A549 (cell line): ENCODE results near the gene TTC5. TPM values are rescaled to one million over a fixed set of nuclear protein-coding genes. Genes with fewer than 3 reads are reported as not detected.

Experiments used
- ATAC-seq, 2 experiments: fragments of 200-7000 bp in 1 of 2; fragments of >200 bp in 1 of 2; cut with Nextera tagmentation in 1 of 2; cut with Tn5 transposase in 1 of 2; 3 replicates each; pipeline versions ENCODE4 v1.8.0 to v1.9.1; 2018 to 2020; ENCODE audit warnings: mild to moderate bottlenecking in 1 of 2, moderate library complexity in 1 of 2
- CTCF ChIA-PET: fragments of 300-600 bp; sonication (Branson Sonifier 250); formaldehyde crosslinking; extraction: SDS; loops from one replicate; lab custom pipeline; 2021; ENCODE audit warnings: antibody characterized with exemption, inconsistent platforms; lab: Yijun Ruan, JAX
- POLR2A ChIA-PET: fragments of 350-600 bp; formaldehyde crosslinking; extraction: SDS; loops from one replicate; lab custom pipeline; 2021; ENCODE audit warnings: antibody characterized with exemption, inconsistent platforms; lab: Yijun Ruan, JAX
- DNase-seq, 2 experiments: peaks; one replicate each; pipeline versions ENCODE4 v3.0.0 to v3.0.0-alpha.2; 2011 to 2016; ENCODE audit warnings: low read depth in 1 of 2, low spot score in 1 of 2
- FAIRE-seq: peaks from 2 replicates; lab custom pipeline; 2011; peaks lifted over from hg19 to GRCh38; lab: Jason Lieb, UNC
- H3K27ac ChIP-seq, 2 experiments: fragments of >200 bp; sonication (Bioruptor Twin); formaldehyde crosslinking; 3 replicates each; pipeline ENCODE4 v1.5.1; 2016 to 2017
- H3K4me1 ChIP-seq: fragments of >200 bp; sonication (Bioruptor Twin); formaldehyde crosslinking; 3 replicates; pipeline ENCODE4 v1.6.1; 2016
- H3K4me2 ChIP-seq: fragments of >200 bp; sonication (Bioruptor Twin); formaldehyde crosslinking; 3 replicates; pipeline ENCODE4 v1.6.1; 2016
- H3K4me3 ChIP-seq: fragments of >200 bp; sonication (Bioruptor Twin); formaldehyde crosslinking; 3 replicates; pipeline ENCODE4 v1.5.1; 2016
- H3K9me3 ChIP-seq: fragments of >200 bp; sonication (Bioruptor Twin); formaldehyde crosslinking; 3 replicates; pipeline ENCODE4 v1.6.1; 2016
- BHLHE40 ChIP-seq: IDR thresholded peaks from 2 replicates; pipeline ENCODE4 v1.6.1; 2012; ENCODE audit warnings: low read depth, low read length, inconsistent platforms
- CBX2 ChIP-seq: fragments of 200-600 bp; sonication (generic); IDR thresholded peaks from 2 replicates; pipeline ENCODE4 v1.6.1; 2016; ENCODE audit warnings: low read depth, mild to moderate bottlenecking, borderline replicate concordance
- CHD2 ChIP-seq: fragments of 150-350 bp; IDR thresholded peaks from 2 replicates; pipeline ENCODE4 v1.6.1; 2014; ENCODE audit warnings: low read length; ENCODE audit not compliant: partially characterized antibody
- CHD4 ChIP-seq: fragments of 200-600 bp; sonication (generic); IDR thresholded peaks from 2 replicates; pipeline ENCODE4 v1.6.1; 2016; ENCODE audit warnings: antibody characterized with exemption, mild to moderate bottlenecking, borderline replicate concordance
- ESRRA ChIP-seq: fragments of 150-350 bp; IDR thresholded peaks from 2 replicates; pipeline ENCODE4 v1.6.1; 2014; ENCODE audit warnings: mild to moderate bottlenecking, low read length, borderline replicate concordance
- FOXS1 ChIP-seq: fragments of 250-450 bp; sonication (Bioruptor Pico); IDR thresholded peaks from 2 replicates; pipeline ENCODE4 v1.5.0; 2020; ENCODE audit warnings: mild to moderate bottlenecking, moderate library complexity
- GATA3 ChIP-seq: IDR thresholded peaks from 2 replicates; pipeline ENCODE4 v1.6.1; 2012; ENCODE audit warnings: borderline replicate concordance
- HEYL ChIP-seq: fragments of 250-450 bp; sonication (Bioruptor Pico); IDR thresholded peaks from 2 replicates; pipeline ENCODE4 v1.8.0; 2021; ENCODE audit warnings: mild to moderate bottlenecking, moderate library complexity
- HOXA7 ChIP-seq: fragments of 250-450 bp; sonication (Bioruptor Pico); IDR thresholded peaks from 2 replicates; pipeline ENCODE4 v1.5.0; 2020; ENCODE audit warnings: mild to moderate bottlenecking, moderate library complexity
- MYC ChIP-seq: IDR thresholded peaks from 2 replicates; pipeline ENCODE4 v1.6.1; 2012; ENCODE audit warnings: mild to moderate bottlenecking, inconsistent platforms, low read length, improper control_type of control experiment, borderline replicate concordance
- PHF8 ChIP-seq: fragments of 200-600 bp; sonication (generic); IDR thresholded peaks from 2 replicates; pipeline ENCODE4 v1.6.1; 2016; ENCODE audit warnings: low read depth, mild to moderate bottlenecking, antibody characterized with exemption, moderate library complexity, borderline replicate concordance
- POLR2A ChIP-seq: IDR thresholded peaks from 2 replicates; pipeline ENCODE4 v1.6.1; 2012; ENCODE audit warnings: mild to moderate bottlenecking, low read length
- RAD21 ChIP-seq, 2 experiments: fragments of >200 bp in 1 of 2; sonication (Bioruptor Twin) in 1 of 2; formaldehyde crosslinking in 1 of 2; IDR thresholded peaks in 1 of 2; conservative IDR thresholded peaks in 1 of 2; 2 replicates in 1 of 2; 3 replicates in 1 of 2; pipeline ENCODE4 v1.6.1; 2012 to 2018; ENCODE audit warnings: inconsistent platforms in 1 of 2
- RARB ChIP-seq: fragments of 250-450 bp; sonication (Bioruptor Pico); IDR thresholded peaks from 2 replicates; pipeline ENCODE4 v1.8.0; 2021; ENCODE audit warnings: mild to moderate bottlenecking, moderate library complexity
- SMC3 ChIP-seq: fragments of >200 bp; sonication (Bioruptor Twin); formaldehyde crosslinking; IDR thresholded peaks from 3 replicates; pipeline ENCODE4 v1.6.1; 2018; ENCODE audit warnings: inconsistent platforms
- ZSCAN20 ChIP-seq: fragments of 250-450 bp; sonication (Bioruptor Pico); IDR thresholded peaks from 2 replicates; pipeline ENCODE4 v1.8.0; 2022; ENCODE audit warnings: mild to moderate bottlenecking, moderate library complexity
- WGBS: methylation state at CpG from one replicate; pipeline ENCODE4 v1.1.6; 2017; ENCODE audit errors: missing lambda C conversion rate; 5-methylcytosine and 5-hydroxymethylcytosine counted together
- polyA plus RNA-seq, 4 experiments: library from polyadenylated mRNA; depleted of rRNA in 3 of 4; stranded (reverse); fragments of >200 nt; fragmentation: RNase III in 1 of 4; extraction: RNeasy Plus Mini Kit Qiagen cat#74134 plus additional on column Dnase treatment in 1 of 4; gene quantifications; 2 replicates in 3 of 4; 3 replicates in 1 of 4; pipeline ENCODE4 v1.2.3, GENCODE V29; 2011 to 2017
- TF ChIP-seq, protein P1 (sequence below): fragments of >200 bp; sonication (Bioruptor Twin); formaldehyde crosslinking; IDR thresholded peaks from 3 replicates; pipeline ENCODE4 v1.5.1; 2016
- TF ChIP-seq, protein P2 (sequence below): fragments of 150-350 bp; IDR thresholded peaks from 2 replicates; pipeline ENCODE4 v1.6.1; 2014; ENCODE audit warnings: low read depth, mild to moderate bottlenecking, low read length
- TF ChIP-seq, protein P3 (sequence below): fragments of >200 bp; sonication (Bioruptor Twin); formaldehyde crosslinking; IDR thresholded peaks from 2 replicates; pipeline ENCODE4 v1.6.1; 2016
- TF ChIP-seq, protein P4 (sequence below): fragments of >200 bp; sonication (Bioruptor Twin); formaldehyde crosslinking; IDR thresholded peaks from 3 replicates; pipeline ENCODE4 v1.6.1; 2016
- TF ChIP-seq, protein P5 (sequence below): fragments of 250-450 bp; sonication (Bioruptor Pico); IDR thresholded peaks from 2 replicates; pipeline ENCODE4 v1.5.0; 2021; ENCODE audit warnings: mild to moderate bottlenecking, moderate library complexity, borderline replicate concordance

TTC5 gene
- polyA plus RNA-seq, 2 of the 4 experiments (the other 2 are of a cell fraction), result 30.2 to 31.2 TPM

DNA sequence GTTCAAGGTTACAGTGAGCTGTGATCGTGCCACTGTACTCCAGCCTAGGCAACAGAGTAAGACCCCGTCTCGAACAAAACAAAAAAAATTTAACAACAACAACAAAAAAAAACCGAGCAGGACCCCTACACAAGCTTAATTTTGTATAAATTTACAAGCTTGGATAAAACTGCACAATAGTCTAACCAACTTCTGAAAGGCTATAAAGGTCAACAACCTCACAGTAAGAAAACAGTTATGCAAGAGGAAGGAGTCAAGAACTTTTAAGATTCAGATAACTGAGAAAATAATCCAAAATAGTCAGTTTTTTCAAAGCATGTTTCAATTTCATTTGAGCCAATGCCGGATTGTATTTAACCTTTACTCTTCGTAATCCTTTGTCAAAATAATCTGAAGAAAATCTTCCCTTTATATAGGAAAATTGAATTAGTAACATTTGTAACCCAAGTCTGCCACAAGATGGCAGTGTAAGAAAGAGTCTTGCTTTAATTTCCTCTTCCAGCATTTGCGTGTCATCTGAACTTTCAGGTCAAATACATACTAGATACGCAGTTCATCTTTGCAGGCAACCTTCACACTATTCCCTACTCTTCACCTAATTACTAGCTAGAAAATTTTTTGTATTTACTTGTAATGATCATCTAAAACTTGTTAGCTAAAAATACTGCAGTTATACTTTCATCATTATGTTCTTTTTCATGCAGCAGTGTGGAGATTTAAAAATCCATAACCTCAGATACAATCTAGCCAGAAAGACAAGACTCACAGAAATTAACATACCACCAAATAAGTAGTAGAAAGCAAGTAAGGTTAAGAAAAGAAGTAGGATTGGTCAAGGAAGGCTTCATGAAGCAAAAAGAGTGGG is 21.5 kb upstream of the TTC5 start:
- TF ChIP-seq, protein P1, sequence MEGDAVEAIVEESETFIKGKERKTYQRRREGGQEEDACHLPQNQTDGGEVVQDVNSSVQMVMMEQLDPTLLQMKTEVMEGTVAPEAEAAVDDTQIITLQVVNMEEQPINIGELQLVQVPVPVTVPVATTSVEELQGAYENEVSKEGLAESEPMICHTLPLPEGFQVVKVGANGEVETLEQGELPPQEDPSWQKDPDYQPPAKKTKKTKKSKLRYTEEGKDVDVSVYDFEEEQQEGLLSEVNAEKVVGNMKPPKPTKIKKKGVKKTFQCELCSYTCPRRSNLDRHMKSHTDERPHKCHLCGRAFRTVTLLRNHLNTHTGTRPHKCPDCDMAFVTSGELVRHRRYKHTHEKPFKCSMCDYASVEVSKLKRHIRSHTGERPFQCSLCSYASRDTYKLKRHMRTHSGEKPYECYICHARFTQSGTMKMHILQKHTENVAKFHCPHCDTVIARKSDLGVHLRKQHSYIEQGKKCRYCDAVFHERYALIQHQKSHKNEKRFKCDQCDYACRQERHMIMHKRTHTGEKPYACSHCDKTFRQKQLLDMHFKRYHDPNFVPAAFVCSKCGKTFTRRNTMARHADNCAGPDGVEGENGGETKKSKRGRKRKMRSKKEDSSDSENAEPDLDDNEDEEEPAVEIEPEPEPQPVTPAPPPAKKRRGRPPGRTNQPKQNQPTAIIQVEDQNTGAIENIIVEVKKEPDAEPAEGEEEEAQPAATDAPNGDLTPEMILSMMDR, result peak; percentile 86
- TF ChIP-seq, protein P2, sequence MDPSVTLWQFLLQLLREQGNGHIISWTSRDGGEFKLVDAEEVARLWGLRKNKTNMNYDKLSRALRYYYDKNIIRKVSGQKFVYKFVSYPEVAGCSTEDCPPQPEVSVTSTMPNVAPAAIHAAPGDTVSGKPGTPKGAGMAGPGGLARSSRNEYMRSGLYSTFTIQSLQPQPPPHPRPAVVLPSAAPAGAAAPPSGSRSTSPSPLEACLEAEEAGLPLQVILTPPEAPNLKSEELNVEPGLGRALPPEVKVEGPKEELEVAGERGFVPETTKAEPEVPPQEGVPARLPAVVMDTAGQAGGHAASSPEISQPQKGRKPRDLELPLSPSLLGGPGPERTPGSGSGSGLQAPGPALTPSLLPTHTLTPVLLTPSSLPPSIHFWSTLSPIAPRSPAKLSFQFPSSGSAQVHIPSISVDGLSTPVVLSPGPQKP, result no peak
- TF ChIP-seq ESRRA, result no peak
- no peak for TF ChIP-seq HEYL (CRISPR knock-in tag)
- no peak for TF ChIP-seq HOXA7 (CRISPR knock-in tag)
- no peak for TF ChIP-seq RARB (CRISPR knock-in tag)
- TF ChIP-seq PHF8, result no peak
- TF ChIP-seq, protein P3, sequence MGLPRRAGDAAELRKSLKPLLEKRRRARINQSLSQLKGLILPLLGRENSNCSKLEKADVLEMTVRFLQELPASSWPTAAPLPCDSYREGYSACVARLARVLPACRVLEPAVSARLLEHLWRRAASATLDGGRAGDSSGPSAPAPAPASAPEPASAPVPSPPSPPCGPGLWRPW, result no peak
- TF ChIP-seq CBX2, result no peak
- TF ChIP-seq POLR2A, result no peak
- peak; percentile 52; the same call in 2 of the 3 replicates for TF ChIP-seq SMC3
- no peak for TF ChIP-seq BHLHE40
- no peak for TF ChIP-seq CHD2
- TF ChIP-seq, protein P4, sequence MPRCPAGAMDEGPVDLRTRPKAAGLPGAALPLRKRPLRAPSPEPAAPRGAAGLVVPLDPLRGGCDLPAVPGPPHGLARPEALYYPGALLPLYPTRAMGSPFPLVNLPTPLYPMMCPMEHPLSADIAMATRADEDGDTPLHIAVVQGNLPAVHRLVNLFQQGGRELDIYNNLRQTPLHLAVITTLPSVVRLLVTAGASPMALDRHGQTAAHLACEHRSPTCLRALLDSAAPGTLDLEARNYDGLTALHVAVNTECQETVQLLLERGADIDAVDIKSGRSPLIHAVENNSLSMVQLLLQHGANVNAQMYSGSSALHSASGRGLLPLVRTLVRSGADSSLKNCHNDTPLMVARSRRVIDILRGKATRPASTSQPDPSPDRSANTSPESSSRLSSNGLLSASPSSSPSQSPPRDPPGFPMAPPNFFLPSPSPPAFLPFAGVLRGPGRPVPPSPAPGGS, result no peak
- TF ChIP-seq ZSCAN20 (CRISPR knock-in tag), result no peak
- TF ChIP-seq GATA3, result no peak
- peak; percentile 66 to 73 for TF ChIP-seq RAD21 (conservative IDR thresholded peaks at IDR 0.05 in 1 of 2, IDR thresholded peaks at IDR 0.05 in 1 of 2)
- TF ChIP-seq FOXS1, result no peak
- TF ChIP-seq, protein P5, sequence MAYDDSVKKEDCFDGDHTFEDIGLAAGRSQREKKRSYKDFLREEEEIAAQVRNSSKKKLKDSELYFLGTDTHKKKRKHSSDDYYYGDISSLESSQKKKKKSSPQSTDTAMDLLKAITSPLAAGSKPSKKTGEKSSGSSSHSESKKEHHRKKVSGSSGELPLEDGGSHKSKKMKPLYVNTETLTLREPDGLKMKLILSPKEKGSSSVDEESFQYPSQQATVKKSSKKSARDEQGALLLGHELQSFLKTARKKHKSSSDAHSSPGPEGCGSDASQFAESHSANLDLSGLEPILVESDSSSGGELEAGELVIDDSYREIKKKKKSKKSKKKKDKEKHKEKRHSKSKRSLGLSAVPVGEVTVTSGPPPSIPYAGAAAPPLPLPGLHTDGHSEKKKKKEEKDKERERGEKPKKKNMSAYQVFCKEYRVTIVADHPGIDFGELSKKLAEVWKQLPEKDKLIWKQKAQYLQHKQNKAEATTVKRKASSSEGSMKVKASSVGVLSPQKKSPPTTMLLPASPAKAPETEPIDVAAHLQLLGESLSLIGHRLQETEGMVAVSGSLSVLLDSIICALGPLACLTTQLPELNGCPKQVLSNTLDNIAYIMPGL (CRISPR knock-in tag), result no peak
- TF ChIP-seq MYC, result no peak
- no peak for TF ChIP-seq CHD4
- TF ChIP-seq, all 56 proteins: peak for 3
- no peaks in the 10 kb centered on the region for H3K9me3 ChIP-seq
- FAIRE-seq (peak; percentile 95), ATAC-seq (peak in 1 of 2 experiments; percentile 61; a peak in 3 of 6 replicates), DNase-seq (peak; percentile 55 to 74)
- 38% methylated on average over 8 of the region's 8 CpGs for WGBS
- no peak overlapping the region for H3K4me3 ChIP-seq
- peak overlapping the region; percentile 40 for H3K4me2 ChIP-seq
- ChIA-PET POLR2A (interaction anchor here (0.7 to 0.9 kb wide), 2 partner anchors 16 kb away, joined by 3 to 5 read pairs; partner anchors contain the start of gene PARP2), CTCF (interaction anchor here (0.5 to 5.4 kb wide), 35 partner anchors 9 to 644 kb away, joined by 3 to 67 read pairs (median 4); partner anchors contain the start of genes ANG, APEX1, KLHL33 and PARP2)
- H3K27ac ChIP-seq, result no peak overlapping the region
- H3K4me1 ChIP-seq, result peaks cover 35% of the 10 kb centered on the region
